HepG2 (cell line): ENCODE results near the gene EPB41L2. TPM values are rescaled to one million over a fixed set of nuclear protein-coding genes. Genes with fewer than 3 reads are reported as not detected.

ENCODE experiments used
- ATAC-seq: fragments of 200-7000 bp; cut with Tn5 transposase; 3 replicates; pipeline ENCODE4 v1.9.1; 2020; ENCODE audit warnings: mild to moderate bottlenecking, moderate library complexity
- BruUV-seq: library from RNA; stranded (reverse); fragments of 400-500 nt; replicated peaks from 2 replicates; lab custom pipeline; 2021; lab: Mats Ljungman, UMichigan
- CTCF ChIA-PET: fragments of 300-600 bp; formaldehyde crosslinking; extraction: SDS; loops from one replicate; lab custom pipeline; 2021; ENCODE audit warnings: low total read pairs, inconsistent platforms, low intra/inter-chr PET ratio; lab: Yijun Ruan, JAX
- POLR2A ChIA-PET: fragments of 350-600 bp; sonication (Branson Sonifier 250); formaldehyde crosslinking; loops from one replicate; lab custom pipeline; 2020; ENCODE audit warnings: antibody characterized with exemption, inconsistent platforms; lab: Yijun Ruan, JAX
- DNase-seq: peaks from one replicate; pipeline ENCODE4 v3.0.0-alpha.2; 2015; ENCODE audit warnings: low spot score
- FAIRE-seq: peaks from 3 replicates; lab custom pipeline; 2011; peaks lifted over from hg19 to GRCh38; lab: Jason Lieb, UNC
- H2AFZ ChIP-seq: one replicate; pipeline ENCODE4 v1.6.1; 2011; ENCODE audit warnings: low read length, inconsistent platforms
- H3K27ac ChIP-seq: fragments of 300-600 bp; 3 replicates; pipeline ENCODE4 v1.8.0; 2011; ENCODE audit warnings: mixed run types, mild to moderate bottlenecking, mixed read lengths, low read length, inconsistent platforms; ENCODE audit not compliant: insufficient read depth; ENCODE audit errors: extremely low read length
- H3K27me3 ChIP-seq, 2 experiments: fragments of 200-600 bp in 1 of 2; 2 replicates in 1 of 2; 3 replicates in 1 of 2; pipeline versions ENCODE4 v1.6.0 to v1.8.0; 2011; ENCODE audit warnings: low read length in 2 of 2, mild to moderate bottlenecking in 2 of 2, moderate library complexity in 2 of 2, inconsistent platforms in 1 of 2; ENCODE audit not compliant: insufficient read depth in 2 of 2, control insufficient read depth in 1 of 2
- H3K36me3 ChIP-seq, 2 experiments: fragments of 200-600 bp in 1 of 2; replicated peaks in 1 of 2; 2 replicates in 1 of 2; 3 replicates in 1 of 2; pipeline versions ENCODE4 v1.5.1 to v1.8.0; 2011; ENCODE audit warnings: low read length in 2 of 2, inconsistent platforms in 1 of 2; ENCODE audit not compliant: insufficient read depth in 2 of 2, control insufficient read depth in 1 of 2
- H3K4me1 ChIP-seq: 2 replicates; pipeline ENCODE4 v1.5.1; 2012; ENCODE audit warnings: low read length, inconsistent platforms; ENCODE audit not compliant: insufficient read depth
- H3K4me2 ChIP-seq: 2 replicates; pipeline ENCODE4 v1.6.0; 2011; ENCODE audit warnings: low read depth, low read length, inconsistent platforms
- H3K4me3 ChIP-seq, 3 experiments: fragments of 200-600 bp in 1 of 3; sonication (generic), shearing (Covaris generic) in 1 of 3; replicated peaks in 1 of 3; 2 replicates each; pipeline ENCODE4 v1.5.1; 2011 to 2016; ENCODE audit warnings: low read length in 3 of 3, inconsistent platforms in 2 of 3, low read depth in 2 of 3, mild to moderate bottlenecking in 2 of 3, control low read depth in 1 of 3, mixed read lengths in 1 of 3; ENCODE audit not compliant: insufficient read depth in 1 of 3
- H3K79me2 ChIP-seq: one replicate; pipeline ENCODE4 v1.6.1; 2011; ENCODE audit warnings: low read length, inconsistent platforms; ENCODE audit not compliant: insufficient read depth
- H3K9ac ChIP-seq: 2 replicates; pipeline ENCODE4 v1.6.0; 2011; ENCODE audit warnings: mild to moderate bottlenecking, low read depth, low read length, inconsistent platforms; ENCODE audit not compliant: insufficient read depth
- H3K9me3 ChIP-seq: 2 replicates; pipeline ENCODE4 v1.5.1; 2012; ENCODE audit warnings: mild to moderate bottlenecking, low read length
- H4K20me1 ChIP-seq: 2 replicates; pipeline ENCODE4 v1.6.0; 2011; ENCODE audit warnings: inconsistent platforms, mild to moderate bottlenecking, low read length, moderate library complexity; ENCODE audit not compliant: insufficient read depth
- HNRNPH1 ChIP-seq: fragments of 200-400 bp; formaldehyde crosslinking; optimal IDR thresholded peaks from 2 replicates; pipeline ENCODE3; 2017; ENCODE audit warnings: mild to moderate bottlenecking, low read depth, low read length
- HNRNPL ChIP-seq: fragments of 200-400 bp; formaldehyde crosslinking; IDR thresholded peaks from 2 replicates; pipeline ENCODE4 v1.6.1; 2017; ENCODE audit warnings: mild to moderate bottlenecking, low read depth, low read length
- MAX ChIP-seq: IDR thresholded peaks from 2 replicates; pipeline ENCODE4 v1.6.1; 2012; ENCODE audit warnings: inconsistent platforms
- NFE2L2 ChIP-seq: fragments of 150-350 bp; IDR thresholded peaks from 2 replicates; pipeline ENCODE4 v1.6.1; 2014; ENCODE audit warnings: low read length
- SAP130 ChIP-seq: IDR thresholded peaks from 2 replicates; pipeline ENCODE4 v1.6.1; 2016; ENCODE audit warnings: low read depth
- SOX5 ChIP-seq: IDR thresholded peaks from 2 replicates; pipeline ENCODE4 v1.6.1; 2016; ENCODE audit warnings: borderline replicate concordance
- TRAFD1 ChIP-seq: sonication (generic); formaldehyde crosslinking; IDR thresholded peaks from 2 replicates; pipeline ENCODE4 v1.5.1; 2020; ENCODE audit warnings: missing genetic modification reagents, mild to moderate bottlenecking, borderline replicate concordance
- ZBTB4 ChIP-seq: sonication (generic); formaldehyde crosslinking; IDR thresholded peaks from 2 replicates; pipeline ENCODE4 v1.4.0; 2020; ENCODE audit warnings: missing genetic modification reagents, mild to moderate bottlenecking, borderline replicate concordance
- ZMYM4 ChIP-seq: sonication (generic); formaldehyde crosslinking; IDR thresholded peaks from 2 replicates; pipeline ENCODE4 v1.8.1; 2023; ENCODE audit warnings: mild to moderate bottlenecking, missing genetic modification reagents
- ZNF354B ChIP-seq: sonication (generic); formaldehyde crosslinking; IDR thresholded peaks from 2 replicates; pipeline ENCODE4 v1.8.0; 2022; ENCODE audit warnings: mild to moderate bottlenecking, missing genetic modification reagents
- ZNF503 ChIP-seq: sonication (generic); formaldehyde crosslinking; IDR thresholded peaks from 2 replicates; pipeline ENCODE4 v1.4.0; 2020; ENCODE audit warnings: missing genetic modification reagents
- ZNF792 ChIP-seq: IDR thresholded peaks from 2 replicates; pipeline ENCODE4 v1.6.1; 2016
- whole genome bisulfite sequencing: methylation state at CpG from one replicate; pipeline ENCODE4 v1.1.6; 2017; ENCODE audit warnings: low lambda C conversion rate; 5-methylcytosine and 5-hydroxymethylcytosine counted together
- in situ Hi-C: cut with HindIII; loops from 2 replicates; pipeline ENCODE4 v1.10.0; 2017; ENCODE audit warnings: low pct_unique_long_range_greater_than_20kb; ENCODE audit not compliant: extremely low pct_ligation_motif_present
- intact Hi-C: fragments of 100-400 bp; cut with micrococcal nuclease; formaldehyde crosslinking; loops from one replicate; pipeline ENCODE4 v1.10.0; 2022; ENCODE audit not compliant: unreplicated experiment
- polyA plus RNA-seq, 8 experiments: library from polyadenylated mRNA; depleted of rRNA in 3 of 8; stranded (reverse) in 7 of 8; unstranded in 1 of 8; fragments of >200 nt; fragmentation: Illumina TruSeq in 4 of 8; extraction: Trizol in 4 of 8; gene quantifications; 2 replicates each; pipeline versions ENCODE4 v1.2.1 to v1.2.3, GENCODE V29; 2011 to 2016; ENCODE audit warnings: low read depth in 4 of 8, missing spikeins in 1 of 8, mixed read lengths in 1 of 8; ENCODE audit not compliant: insufficient read depth in 1 of 8
- total RNA-seq, 5 experiments: library from RNA; depleted of rRNA; stranded (reverse); fragments of >200 nt; fragmentation: Illumina TruSeq; extraction: Trizol; gene quantifications; 2 replicates each; pipeline ENCODE4 v1.2.3, GENCODE V29; 2016; ENCODE audit warnings: low read depth in 1 of 5

The EPB41L2 gene
- total and polyA plus RNA-seq, 2 of the 13 experiments (the other 11 are each of a cell fraction or from before 2014, with no cell fraction given), result 41.7 to 56.4 TPM

GRCh38 chr6:130825772-130826441, 237.1 kb downstream of the EPB41L2 start:
- ChIA-PET CTCF (no interaction called here), POLR2A (interaction anchor here (0.9 to 5.3 kb wide), 4 partner anchors 9 to 38 kb away, joined by 3 to 175 read pairs (median 6); no protein-coding TSS in a partner anchor)
- H4K20me1 ChIP-seq, result no peaks in the 10 kb centered on the region
- ATAC-seq (no peak), FAIRE-seq (no peak), DNase-seq (no peak)
- 89% methylated on average over 3 of the region's 3 CpGs for WGBS
- H3K4me1 ChIP-seq, result peaks cover 91% of the 10 kb centered on the region
- peaks cover 37% of the 10 kb centered on the region for H3K79me2 ChIP-seq
- no TSS peak for BruUV-seq
- H2AFZ ChIP-seq, result no peak overlapping the region
- peaks cover 2 to 6% of the 10 kb centered on the region in 2 experiments; a peak in 2 of 5 replicates for H3K36me3 ChIP-seq
- peak overlapping the region; percentile 95 for H3K4me2 ChIP-seq
- peak overlapping the region in 1 of 3 experiments; percentile 83; a peak in 1 of 6 replicates for H3K4me3 ChIP-seq
- peak overlapping the region; percentile 95 for H3K27ac ChIP-seq
- H3K27me3 ChIP-seq, result no peaks in the 10 kb centered on the region; a peak in 1 of 5 replicates
- in situ Hi-C loops (no loop called here), intact Hi-C loops (loop anchor here (2.0 to 5.0 kb wide), 3 partner anchors 34 to 504 kb away; no protein-coding TSS in a partner anchor)
- no peak overlapping the region for H3K9ac ChIP-seq
- H3K9me3 ChIP-seq, result no peaks in the 10 kb centered on the region
- TF ChIP-seq MAX, result no peak
- 0 out of 2 replicates have a peak, but pooled peaks have one; percentile 23 for TF ChIP-seq SOX5 (CRISPR knock-in tag)
- TF ChIP-seq ZNF354B, result 0 out of 2 replicates have a peak, but pooled peaks have one; percentile 37
- TF ChIP-seq ZNF503, result no peak
- peak; percentile 55 for TF ChIP-seq SAP130
- no peak for TF ChIP-seq HNRNPL
- TF ChIP-seq ZNF792 (CRISPR knock-in tag), result 0 out of 2 replicates have a peak, but pooled peaks have one; percentile 14
- peak; percentile 39; the same call in 1 of the 2 replicates for TF ChIP-seq ZMYM4 (CRISPR knock-in tag)
- TF ChIP-seq NFE2L2, result no peak
- peak; percentile 34; the same call in 1 of the 2 replicates for TF ChIP-seq ZBTB4 (CRISPR knock-in tag)
- peak; percentile 73; the same call in 1 of the 2 replicates for TF ChIP-seq TRAFD1 (CRISPR knock-in tag)
- no peak for TF ChIP-seq HNRNPH1
